Peyer's patch (tissue), 4 donors: ENCODE measurements around the gene ASTE1.

ENCODE experiments used
- CTCF ChIP-seq, 6 experiments: fragments of 450-650 bp in 4 of 6; fragments of 200-600 bp in 2 of 6; sonication (generic) in 1 of 6; IDR thresholded peaks; one replicate each; pipeline ENCODE4 v1.5.1; 2017 to 2019; ENCODE audit warnings: antibody characterized with exemption in 6 of 6, mild to moderate bottlenecking in 3 of 6, moderate library complexity in 1 of 6
- POLR2A ChIP-seq, 2 donors: fragments of 450-650 bp; IDR thresholded peaks; one replicate each; pipeline ENCODE4 v1.5.1; 2017; ENCODE audit warnings: antibody characterized with exemption in 2 of 2, mild to moderate bottlenecking in 2 of 2, moderate library complexity in 2 of 2

GRCh38 chr3:131028844-131029243 lies 2.2 kb upstream of the ASTE1 start:
- TF ChIP-seq POLR2A (IDR thresholded peaks at IDR 0.05) (no peak), CTCF (IDR thresholded peaks at IDR 0.05) (no peak)
